NCI-H2107 treated with DMSO at 0.1 percent for 48 hours (cell line): Measurements from ENCODE around the gene NTRK3.
"Not testable (repeated sequence)": the region's sequence is repeated elsewhere in the genome, so short reads cannot be mapped to it uniquely, and the experiment has no call there.

Source experiments
- DNase-seq: peaks from one replicate; lab custom pipeline; 2025; ENCODE audit not compliant: unreplicated experiment; lab: John Stamatoyannopoulos, UW

The NTRK3 gene

GRCh38 chr15:87841426-87841998 is 415.0 kb downstream of the NTRK3 start:
- DNase-seq, result no peak

- DNase-seq, result not testable (repeated sequence)
These were observed 420.7 kb downstream of the NTRK3 start for GRCh38 chr15:87835830-87836229.

- not testable (repeated sequence) for DNase-seq
These were observed 423.2 kb downstream of the NTRK3 start for GRCh38 chr15:87833333-87833732.

GRCh38 chr15:87829332-87830050 is 427.0 kb downstream of the NTRK3 start:
- DNase-seq, result no peak

- no peak for DNase-seq
These were observed 427.9 kb downstream of the NTRK3 start for GRCh38 chr15:87828608-87829007.

- no peak for DNase-seq
These were observed 429.4 kb downstream of the NTRK3 start for GRCh38 chr15:87827131-87827530.

- DNase-seq, result no peak
These were observed 430.3 kb downstream of the NTRK3 start for GRCh38 chr15:87826119-87826747.

GRCh38 chr15:87818756-87819155 is 437.8 kb downstream of the NTRK3 start:
- DNase-seq, result no peak

GRCh38 chr15:87817553-87817952 is 439.0 kb downstream of the NTRK3 start:
- DNase-seq, result no peak

- no peak for DNase-seq
These were observed 439.7 kb downstream of the NTRK3 start for GRCh38 chr15:87816811-87817210.

- no peak for DNase-seq
These were observed 440.5 kb downstream of the NTRK3 start for GRCh38 chr15:87816016-87816415.
